Activated T-cell treated with anti-CD3 and anti-CD28 coated beads, Interleukin-2, amount 50 U/mL, for 72 hours (primary cell): ENCODE measurements around the gene RASGRP3. TPM values are rescaled to one million over a fixed set of nuclear protein-coding genes. Genes with fewer than 3 reads are reported as not detected.
A peak's percentile ranks its signal among the peaks of the same experiment; 100 is the strongest.

Experiments
- ATAC-seq, 2 donors: fragments of 150-1000 bp; cut with Tn5 transposase; replicated peaks in 1 of 2; 2 replicates each; pipeline ENCODE4 v1.10.0; 2021; ENCODE audit warnings: moderate library complexity in 2 of 2, mild to moderate bottlenecking in 1 of 2
- DNase-seq, 2 donors: peaks; one replicate each; pipeline ENCODE4 v3.0.0; 2021 to 2022; ENCODE audit warnings: mixed read lengths in 1 of 2
- H3K27ac Mint-ChIP-seq: one replicate; pipeline ENCODE4 v1.8.0; 2022; ENCODE audit warnings: mild to moderate bottlenecking, moderate library complexity, mixed read lengths
- H3K27me3 Mint-ChIP-seq: one replicate; pipeline ENCODE4 v1.8.0; 2022; ENCODE audit warnings: low read depth, mixed read lengths
- H3K36me3 Mint-ChIP-seq, 2 donors: one replicate each; pipeline ENCODE4 v1.8.0; 2022; ENCODE audit warnings: mixed read lengths in 2 of 2, mild to moderate bottlenecking in 1 of 2; ENCODE audit not compliant: insufficient read depth in 2 of 2
- H3K4me1 Mint-ChIP-seq: one replicate; pipeline ENCODE4 v1.8.0; 2022; ENCODE audit warnings: low read depth, mixed read lengths
- H3K4me3 Mint-ChIP-seq, 2 donors: one replicate each; pipeline ENCODE4 v1.8.0; 2022; ENCODE audit warnings: mild to moderate bottlenecking in 2 of 2, mixed read lengths in 2 of 2, moderate library complexity in 2 of 2
- H3K9me3 Mint-ChIP-seq, 2 donors: one replicate each; pipeline ENCODE4 v1.8.0; 2022; ENCODE audit warnings: mixed read lengths in 2 of 2
- total RNA-seq, 2 donors: library from RNA; stranded (reverse); gene quantifications; one replicate each; pipeline ENCODE4 v1.2.3, GENCODE V29; 2022

RASGRP3 gene
- total RNA-seq, 2 donors from 2014 or later, result 3.1 to 3.8 TPM

GRCh38 chr2:33489835-33490431, 13.5 kb downstream of the RASGRP3 start:
- Mint-ChIP-seq H3K9me3 (peaks cover 5 to 7% of the 10 kb centered on the region in 2 donors), H3K4me1 (peaks cover 22% of the 10 kb centered on the region), H3K4me3 (no peak overlapping the region), H3K27me3 (peaks cover 28% of the 10 kb centered on the region), H3K36me3 (peaks cover 6 to 9% of the 10 kb centered on the region in 2 donors), H3K27ac (no peak overlapping the region)
- ATAC-seq (no peak), DNase-seq (no peak)

DNA sequence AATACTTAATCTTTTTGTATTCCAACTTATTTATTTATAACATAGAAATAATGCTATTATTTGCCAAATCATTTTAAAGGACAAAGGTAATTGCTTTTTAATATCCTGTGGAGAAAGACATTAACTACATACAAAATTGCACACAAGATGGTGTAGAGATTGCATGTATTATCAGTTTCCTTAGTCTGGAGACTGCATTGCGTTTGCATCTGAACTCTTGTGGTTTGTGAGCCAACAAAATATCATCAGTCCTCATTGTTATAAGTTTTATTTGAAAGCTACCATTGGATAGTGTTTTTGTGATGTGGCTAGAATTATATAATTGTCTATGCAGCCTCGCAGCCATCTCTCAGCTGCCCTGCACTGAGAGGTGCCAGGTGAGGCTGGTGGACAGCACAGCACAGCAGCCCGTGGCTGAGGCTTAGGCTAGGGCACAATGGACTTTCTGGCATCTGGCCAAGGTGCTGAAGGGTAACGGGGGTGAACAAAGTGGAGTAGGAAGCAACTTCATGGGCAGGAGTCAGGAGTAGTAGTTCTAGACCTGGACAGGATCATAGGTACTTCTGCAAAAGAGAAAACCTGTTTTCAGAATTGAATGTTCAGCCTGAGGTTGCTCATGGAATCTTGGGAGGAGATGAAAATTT, 15.1 kb downstream of the RASGRP3 start:
- H3K4me3 Mint-ChIP-seq, result no peak overlapping the region
- DNase-seq (no peak), ATAC-seq (no peak)
- H3K27me3 Mint-ChIP-seq, result peaks cover 42% of the 10 kb centered on the region
- H3K36me3 Mint-ChIP-seq, result peaks cover 6% of the 10 kb centered on the region in 2 donors
- H3K4me1 Mint-ChIP-seq, result peaks cover 38% of the 10 kb centered on the region
- no peak overlapping the region for H3K27ac Mint-ChIP-seq
- H3K9me3 Mint-ChIP-seq, result peaks cover 5 to 6% of the 10 kb centered on the region in 2 donors

GRCh38 chr2:33492399-33493134, 16.1 kb downstream of the RASGRP3 start:
- peaks cover 49% of the 10 kb centered on the region for H3K4me1 Mint-ChIP-seq

DNA sequence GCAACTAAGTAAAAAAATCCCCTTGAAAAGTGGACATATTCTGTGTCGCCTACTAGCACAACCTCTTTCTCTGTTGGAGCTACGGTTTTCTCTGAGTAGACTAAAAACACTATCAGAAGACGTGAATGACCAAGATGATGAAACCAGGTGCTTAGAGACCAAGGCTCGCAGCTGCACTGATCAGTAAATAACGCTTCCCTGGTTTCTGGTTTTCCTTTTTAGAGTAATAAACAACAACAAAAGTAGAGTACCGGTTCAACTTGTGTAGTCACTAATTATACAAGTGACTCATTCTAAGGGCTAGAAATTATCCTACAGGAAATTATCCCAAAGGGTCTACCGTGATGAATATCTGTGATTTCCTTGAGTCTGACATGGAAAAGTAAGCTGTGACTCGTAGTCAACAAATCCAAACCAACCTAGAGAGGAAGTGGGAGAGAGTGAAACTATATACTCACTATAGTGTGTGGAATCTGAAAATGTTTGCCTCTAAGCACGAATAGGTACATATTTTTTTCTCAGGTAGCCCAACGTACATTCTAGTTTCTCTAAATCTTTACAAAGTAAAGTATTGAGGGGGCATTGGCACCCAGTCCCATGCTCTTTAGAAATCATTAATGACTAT, 17.8 kb downstream of the RASGRP3 start:
- Mint-ChIP-seq H3K36me3 (no peaks in the 10 kb centered on the region), H3K27me3 (peaks cover 50% of the 10 kb centered on the region), H3K9me3 (peaks cover 0 to 3% of the 10 kb centered on the region in 2 donors), H3K4me1 (peaks cover 49% of the 10 kb centered on the region), H3K4me3 (peak overlapping the region in 1 of 2 donors; percentile 56), H3K27ac (no peak overlapping the region)
- peak; percentile 35 to 45 for ATAC-seq
- no peak for DNase-seq

More at GRCh38 chr2:33492399-33493134, 16.1 kb downstream of the RASGRP3 start:
- ATAC-seq, result no peak
- Mint-ChIP-seq H3K27me3 (peaks cover 42% of the 10 kb centered on the region), H3K36me3 (peaks cover under 1 to 3% of the 10 kb centered on the region in 2 donors), H3K27ac (no peak overlapping the region), H3K4me3 (no peak overlapping the region), H3K9me3 (peaks cover 0 to 3% of the 10 kb centered on the region in 2 donors)
- no peak for DNase-seq

DNA sequence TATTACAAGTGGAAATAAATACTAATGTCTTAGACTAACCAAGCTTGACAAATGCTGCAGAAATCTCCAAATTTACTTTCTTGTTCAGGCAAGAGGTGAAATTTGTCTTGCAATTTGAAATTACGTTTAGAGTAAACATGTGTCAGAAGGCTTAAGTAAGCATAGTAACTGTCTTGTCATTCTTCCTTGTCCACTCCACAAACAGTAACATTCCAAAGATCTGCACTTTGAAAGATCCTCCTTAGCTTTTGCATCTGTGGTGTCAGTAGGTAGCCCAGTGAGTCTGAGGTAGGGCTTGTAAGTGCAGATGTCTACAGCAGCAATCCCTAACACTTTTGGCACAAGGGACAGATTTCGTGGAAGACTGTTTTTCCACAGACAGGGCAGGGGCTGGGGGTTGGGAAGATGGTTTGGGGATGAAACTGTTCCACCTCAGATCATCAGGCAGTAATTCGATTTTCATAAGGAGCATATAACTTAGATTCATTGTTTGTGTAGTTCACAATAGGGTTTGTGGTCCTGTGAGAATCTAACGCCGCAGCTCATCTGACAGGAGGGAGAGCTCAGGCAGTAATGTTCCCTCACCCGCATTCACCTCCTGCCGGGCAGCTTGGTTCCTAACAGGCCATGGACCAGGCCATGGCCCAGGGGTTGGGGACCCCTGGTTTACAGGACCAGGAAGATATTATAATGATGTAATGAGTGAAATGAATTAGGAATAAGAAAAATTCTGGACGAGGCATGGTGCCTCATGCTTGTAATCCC, 18.6 kb downstream of the RASGRP3 start:
- ATAC-seq, result no peak
- Mint-ChIP-seq H3K9me3 (peaks cover 0 to 2% of the 10 kb centered on the region in 2 donors), H3K36me3 (no peaks in the 10 kb centered on the region), H3K27me3 (peaks cover 47% of the 10 kb centered on the region), H3K27ac (no peak overlapping the region), H3K4me1 (peaks cover 48% of the 10 kb centered on the region), H3K4me3 (no peak overlapping the region)
- DNase-seq, result no peak

GRCh38 chr2:33495683-33496082, 19.2 kb downstream of the RASGRP3 start:
- no peak overlapping the region for H3K4me3 Mint-ChIP-seq
- peaks cover 48% of the 10 kb centered on the region for H3K4me1 Mint-ChIP-seq
- DNase-seq, result no peak
- H3K36me3 Mint-ChIP-seq, result no peaks in the 10 kb centered on the region
- no peak for ATAC-seq
- H3K27me3 Mint-ChIP-seq, result peaks cover 41% of the 10 kb centered on the region
- H3K9me3 Mint-ChIP-seq, result no peaks in the 10 kb centered on the region
- no peak overlapping the region for H3K27ac Mint-ChIP-seq

GRCh38 chr2:33496150-33496549, 19.7 kb downstream of the RASGRP3 start:
- no peaks in the 10 kb centered on the region for H3K9me3 Mint-ChIP-seq
- H3K4me1 Mint-ChIP-seq, result peaks cover 48% of the 10 kb centered on the region
- no peaks in the 10 kb centered on the region for H3K36me3 Mint-ChIP-seq
- DNase-seq, result no peak
- no peak overlapping the region for H3K4me3 Mint-ChIP-seq
- no peak overlapping the region for H3K27ac Mint-ChIP-seq
- H3K27me3 Mint-ChIP-seq, result peaks cover 40% of the 10 kb centered on the region
- ATAC-seq, result no peak

GRCh38 chr2:33496726-33497125, 20.3 kb downstream of the RASGRP3 start:
- H3K4me3 Mint-ChIP-seq, result no peak overlapping the region
- H3K36me3 Mint-ChIP-seq, result no peaks in the 10 kb centered on the region
- H3K4me1 Mint-ChIP-seq, result peaks cover 48% of the 10 kb centered on the region
- no peak for DNase-seq
- peaks cover 37% of the 10 kb centered on the region for H3K27me3 Mint-ChIP-seq
- no peak for ATAC-seq
- no peak overlapping the region for H3K27ac Mint-ChIP-seq
- H3K9me3 Mint-ChIP-seq, result no peaks in the 10 kb centered on the region

DNA sequence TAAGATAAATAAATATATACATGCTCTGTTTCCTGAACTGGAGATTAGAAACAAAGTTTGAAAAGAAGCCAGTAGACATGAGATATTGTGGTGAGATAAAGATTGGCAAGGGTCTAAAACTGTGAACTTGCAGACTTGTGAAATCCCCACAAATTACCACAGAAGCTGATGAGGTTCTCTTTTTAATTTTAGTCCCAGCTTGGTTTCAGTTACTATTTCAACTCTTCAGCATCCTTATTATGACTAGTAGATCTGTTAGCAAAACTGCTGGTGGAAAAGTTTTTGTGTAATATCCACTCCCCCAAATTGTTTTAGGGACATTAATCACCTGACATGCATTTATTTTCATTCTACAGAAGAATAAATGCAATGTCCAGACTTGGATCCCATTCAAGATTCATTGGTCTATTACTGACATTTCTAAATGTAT, 20.8 kb downstream of the RASGRP3 start:
- ATAC-seq (peak; percentile 79 to 83), DNase-seq (no peak)
- H3K4me3 Mint-ChIP-seq, result peak overlapping the region in 1 of 2 donors; percentile 49
- peaks cover 33% of the 10 kb centered on the region for H3K27me3 Mint-ChIP-seq
- H3K9me3 Mint-ChIP-seq, result no peaks in the 10 kb centered on the region
- H3K27ac Mint-ChIP-seq, result no peak overlapping the region
- H3K4me1 Mint-ChIP-seq, result peaks cover 48% of the 10 kb centered on the region
- H3K36me3 Mint-ChIP-seq, result no peaks in the 10 kb centered on the region

DNA sequence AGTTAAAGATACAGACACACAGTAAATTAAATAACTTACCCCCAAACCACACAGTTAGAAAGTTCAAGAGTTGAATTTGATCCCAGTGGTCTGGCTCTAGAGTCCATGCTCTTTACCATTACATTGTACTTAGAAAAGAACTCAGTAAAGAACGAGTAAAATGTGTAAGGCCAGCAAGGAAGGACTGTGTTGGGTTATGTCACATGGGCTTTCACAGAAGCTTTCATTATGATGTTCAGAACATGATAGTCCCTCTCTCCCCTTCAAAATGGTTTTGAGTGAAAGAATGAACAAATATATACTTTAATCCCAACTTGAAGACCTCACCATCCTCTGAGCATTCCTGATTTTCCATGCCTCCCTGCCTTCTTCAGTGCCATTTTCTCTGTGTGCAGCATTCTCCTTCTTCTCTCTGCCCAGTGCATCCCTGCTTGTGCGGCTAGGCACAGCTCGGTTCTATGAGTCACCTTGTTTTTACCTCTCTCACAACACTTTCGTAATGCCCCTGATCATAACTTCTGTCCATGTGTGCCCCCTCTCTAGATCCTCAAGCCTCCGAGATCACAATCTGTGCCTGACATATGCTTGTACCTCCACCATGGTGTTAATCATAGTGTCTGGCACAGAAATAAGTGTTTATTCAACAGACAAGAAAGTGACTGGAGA, 22.0 kb downstream of the RASGRP3 start:
- Mint-ChIP-seq H3K9me3 (no peaks in the 10 kb centered on the region), H3K4me1 (peaks cover 48% of the 10 kb centered on the region), H3K27me3 (peaks cover 24% of the 10 kb centered on the region), H3K27ac (no peak overlapping the region), H3K4me3 (peak overlapping the region; percentile 1 to 38), H3K36me3 (no peaks in the 10 kb centered on the region)
- ATAC-seq, result peak; percentile 44 to 53
- DNase-seq, result no peak

GRCh38 chr2:33500177-33500576, 23.7 kb downstream of the RASGRP3 start:
- peaks cover 19% of the 10 kb centered on the region for H3K27me3 Mint-ChIP-seq
- H3K27ac Mint-ChIP-seq, result no peak overlapping the region
- no peak for DNase-seq
- H3K4me3 Mint-ChIP-seq, result no peak overlapping the region
- H3K36me3 Mint-ChIP-seq, result no peaks in the 10 kb centered on the region
- H3K4me1 Mint-ChIP-seq, result peaks cover 37% of the 10 kb centered on the region
- ATAC-seq, result no peak
- H3K9me3 Mint-ChIP-seq, result no peaks in the 10 kb centered on the region

GRCh38 chr2:33502025-33502424, 25.6 kb downstream of the RASGRP3 start:
- peaks cover 19% of the 10 kb centered on the region for H3K4me1 Mint-ChIP-seq
- ATAC-seq (no peak), DNase-seq (no peak)
- no peak overlapping the region for H3K4me3 Mint-ChIP-seq
- no peaks in the 10 kb centered on the region for H3K9me3 Mint-ChIP-seq
- H3K27me3 Mint-ChIP-seq, result peaks cover 8% of the 10 kb centered on the region
- H3K27ac Mint-ChIP-seq, result no peak overlapping the region
- no peaks in the 10 kb centered on the region for H3K36me3 Mint-ChIP-seq
